ENCODE data around the gene NLRC5.
"Not testable (repeated sequence)": the region's sequence is repeated elsewhere in the genome, so short reads cannot be mapped to it uniquely, and the experiment has no call there.

NLRC5 gene

DNA sequence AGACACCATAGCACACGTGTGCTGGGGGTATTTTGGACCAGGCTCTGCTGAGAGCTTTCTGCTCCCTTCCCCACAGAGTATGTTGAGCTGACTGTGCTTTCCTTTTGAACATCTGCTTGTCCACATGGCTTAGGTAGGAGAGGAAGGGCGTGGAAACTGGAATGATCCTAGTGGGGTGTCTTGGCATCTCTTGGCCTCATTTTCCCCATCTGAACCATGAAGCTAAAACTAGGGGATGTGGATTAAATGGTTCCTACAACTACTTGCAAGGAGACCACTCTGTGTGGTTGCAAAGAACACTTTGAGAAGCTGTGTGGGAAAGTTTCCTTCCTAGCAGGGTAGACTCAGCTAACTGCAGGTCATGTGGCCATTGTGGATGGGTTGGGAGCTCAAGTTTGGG, 6.7 kb upstream of the NLRC5 start:
- no peak for DNase-seq

DNA sequence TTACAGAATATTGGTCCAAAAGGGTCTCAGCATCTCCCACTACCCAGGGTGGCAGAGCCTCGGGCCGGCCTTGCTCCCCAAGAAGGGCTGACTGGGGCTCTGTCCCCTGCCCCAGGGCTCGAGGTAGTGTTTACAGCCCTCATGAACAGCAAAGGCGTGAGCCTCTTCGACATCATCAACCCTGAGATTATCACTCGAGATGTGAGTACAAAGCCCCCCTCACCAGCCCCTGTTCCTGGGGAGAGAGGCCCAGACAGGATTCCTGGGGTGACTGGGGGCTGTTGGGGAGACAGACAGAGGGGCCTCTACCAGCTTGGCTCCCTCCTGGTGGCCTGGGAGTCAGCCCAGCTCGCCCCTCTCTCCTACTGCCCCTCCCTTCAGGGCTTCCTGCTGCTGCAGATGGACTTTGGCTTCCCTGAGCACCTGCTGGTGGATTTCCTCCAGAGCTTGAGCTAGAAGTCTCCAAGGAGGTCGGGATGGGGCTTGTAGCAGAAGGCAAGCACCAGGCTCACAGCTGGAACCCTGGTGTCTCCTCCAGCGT, 6.1 kb upstream of the NLRC5 start:
- DNase-seq = no peak

DNA sequence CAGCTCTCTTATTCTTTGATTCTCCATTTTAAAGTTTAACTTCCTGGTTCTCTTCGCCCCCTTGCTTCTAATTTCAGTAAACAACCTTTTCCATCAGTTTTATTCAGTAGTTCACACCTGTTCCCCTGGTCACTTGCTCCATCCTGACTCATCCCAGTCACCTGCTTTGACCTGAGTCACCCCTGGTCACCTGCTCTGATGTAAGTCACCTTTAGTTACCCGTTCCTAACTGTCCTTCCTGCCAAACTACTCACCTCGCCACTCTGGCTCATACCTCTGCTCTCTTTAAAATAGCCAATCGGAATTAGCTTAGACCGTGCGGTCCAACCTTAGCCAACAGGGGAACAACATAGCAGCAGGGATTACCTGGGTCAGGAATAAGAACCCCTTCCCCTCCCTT, 4.7 kb upstream of the NLRC5 start:
- DNase-seq = no peak

DNA sequence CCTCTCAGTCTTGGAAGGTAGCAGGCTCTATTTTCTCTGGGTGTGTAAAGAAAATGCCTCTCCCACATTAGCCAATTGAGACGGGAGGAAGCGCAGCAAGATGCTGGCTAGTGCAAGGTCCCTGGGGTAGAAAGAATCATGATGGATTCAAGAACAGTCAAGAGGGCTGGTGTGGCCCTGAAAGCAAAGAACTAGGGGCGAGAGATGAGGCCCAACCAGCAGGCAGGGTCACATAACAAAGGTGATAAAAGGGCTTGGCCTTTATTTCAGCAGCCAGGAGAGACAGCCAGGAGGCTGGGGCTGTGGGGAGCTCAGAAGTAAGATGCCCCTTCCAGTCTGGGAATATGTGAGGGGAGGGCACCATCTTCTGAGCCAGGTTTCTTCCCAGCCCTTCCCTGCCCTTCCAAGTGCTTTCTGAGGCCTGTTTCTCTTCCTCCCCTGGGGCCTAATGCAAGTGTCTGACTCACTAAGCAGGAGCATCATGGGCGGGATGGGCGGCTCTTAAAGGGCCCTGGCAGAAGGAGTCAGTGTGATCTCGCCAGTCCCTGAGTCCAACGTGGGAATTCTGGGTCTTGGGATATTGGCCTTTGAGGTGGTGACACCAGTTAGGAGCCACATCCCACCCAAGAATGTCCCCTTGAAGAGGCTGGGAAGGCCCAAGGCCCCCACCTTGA, 3.9 kb upstream of the NLRC5 start:
- DNase-seq = no peak

GRCh38 chr16:56985962-56986360, 3.4 kb upstream of the NLRC5 start:
- no peak for DNase-seq

DNA sequence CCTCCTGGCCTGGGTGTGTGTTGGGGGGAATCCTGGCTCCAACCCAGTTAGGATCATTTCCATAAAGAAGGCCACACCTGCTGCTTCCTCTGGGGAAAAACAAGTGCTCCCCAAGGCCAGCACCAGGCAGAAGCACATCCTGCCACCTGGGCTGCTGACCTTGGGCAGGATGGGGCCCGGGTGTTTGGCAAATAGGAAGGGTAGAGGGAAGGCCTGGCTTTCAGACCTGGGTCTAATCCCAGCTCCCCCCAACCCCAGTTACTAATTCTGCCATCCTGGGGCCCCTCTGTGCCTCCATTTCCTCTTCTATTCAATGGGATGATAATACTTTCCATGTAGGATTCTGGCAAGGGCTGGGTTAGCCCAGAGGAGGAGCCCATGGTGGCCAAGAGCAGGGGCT, 3.0 kb upstream of the NLRC5 start:
- no peak for DNase-seq

- DNase-seq = not testable (repeated sequence)
Measured at GRCh38 chr16:56986908-56987307, 2.4 kb upstream of the NLRC5 start.

DNA sequence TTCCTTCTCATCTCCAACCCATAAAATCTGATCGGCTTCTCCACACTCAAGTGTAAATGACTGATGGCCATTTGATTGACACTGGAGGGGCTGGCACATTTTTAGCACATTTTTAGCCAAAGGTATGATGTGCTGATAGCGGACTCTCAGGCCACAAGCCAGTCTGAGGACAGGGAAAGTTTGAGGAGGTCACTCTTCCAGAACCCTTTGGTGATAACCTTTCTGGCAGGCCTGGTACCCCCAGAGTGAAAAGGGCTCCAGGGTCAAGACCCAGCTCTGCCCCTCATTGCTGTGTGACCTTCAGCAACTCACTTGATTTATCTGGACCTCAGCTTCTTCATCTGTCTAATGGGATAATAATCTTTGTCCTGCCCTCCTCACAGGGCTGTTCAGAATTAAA, 1.7 kb upstream of the NLRC5 start:
- no peak for DNase-seq

DNA sequence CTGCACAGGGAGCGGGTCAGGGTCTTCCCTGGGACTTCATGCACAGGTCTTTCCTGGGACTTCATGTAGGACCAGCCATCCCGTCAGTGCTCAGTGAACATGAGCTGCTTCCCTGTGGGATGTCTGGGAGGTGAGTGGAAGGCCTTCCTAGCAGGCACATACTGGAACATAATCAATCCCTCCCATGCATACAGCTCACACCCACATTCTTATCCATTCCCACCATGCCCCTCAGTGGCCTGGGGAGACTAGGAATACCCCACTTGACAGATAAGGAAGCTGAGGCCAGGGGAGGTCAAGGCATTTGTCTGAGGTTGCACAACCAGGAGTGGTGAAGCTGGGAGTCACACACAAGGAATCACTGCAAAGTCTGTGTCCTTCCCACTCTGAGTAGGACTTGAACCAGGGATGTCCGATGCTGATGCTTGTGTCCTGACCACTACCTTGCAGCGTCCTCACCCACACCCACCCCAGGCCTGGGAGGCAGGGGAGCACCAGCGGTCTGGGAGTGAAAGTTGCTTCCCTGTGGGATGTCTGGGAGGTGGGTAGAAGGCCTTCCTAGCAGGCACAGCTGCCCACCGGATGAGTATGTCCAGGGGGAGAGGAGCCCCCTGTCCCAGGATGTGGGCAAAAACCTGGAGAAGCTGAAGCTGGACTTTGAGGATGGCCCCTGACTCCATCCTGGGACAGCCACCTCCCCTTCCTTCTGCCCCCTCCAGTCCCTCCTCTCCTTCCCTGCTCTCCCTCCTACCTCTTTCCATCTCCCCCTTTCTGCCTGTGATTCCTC, 1.0 kb upstream of the NLRC5 start:
- no peak for DNase-seq

DNA sequence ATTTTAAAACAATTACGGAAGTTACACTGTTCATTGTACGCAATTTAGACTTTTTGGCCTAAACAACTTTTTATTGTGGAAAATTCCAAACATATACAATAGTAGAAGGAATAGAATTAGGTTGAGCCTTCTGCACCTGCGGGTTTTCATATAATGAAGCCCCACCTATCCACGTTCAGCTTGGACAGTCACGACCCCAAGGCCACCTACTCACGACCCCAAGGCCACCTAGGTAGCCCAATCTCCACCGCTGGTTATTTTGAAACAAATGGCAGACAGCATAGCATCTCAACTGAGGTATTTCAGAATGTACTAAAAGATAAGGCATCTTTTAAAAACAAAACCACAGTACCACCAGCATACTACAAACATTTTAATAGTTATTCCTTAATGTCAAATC, 631 bp downstream of the NLRC5 start:
- DNase-seq = no peak

- peak; percentile 65 for DNase-seq
Measured at GRCh38 chr16:56990407-56991286, 1.3 kb downstream of the NLRC5 start.

GRCh38 chr16:56992431-56992830, 3.1 kb downstream of the NLRC5 start:
- DNase-seq = not testable (repeated sequence)

DNA sequence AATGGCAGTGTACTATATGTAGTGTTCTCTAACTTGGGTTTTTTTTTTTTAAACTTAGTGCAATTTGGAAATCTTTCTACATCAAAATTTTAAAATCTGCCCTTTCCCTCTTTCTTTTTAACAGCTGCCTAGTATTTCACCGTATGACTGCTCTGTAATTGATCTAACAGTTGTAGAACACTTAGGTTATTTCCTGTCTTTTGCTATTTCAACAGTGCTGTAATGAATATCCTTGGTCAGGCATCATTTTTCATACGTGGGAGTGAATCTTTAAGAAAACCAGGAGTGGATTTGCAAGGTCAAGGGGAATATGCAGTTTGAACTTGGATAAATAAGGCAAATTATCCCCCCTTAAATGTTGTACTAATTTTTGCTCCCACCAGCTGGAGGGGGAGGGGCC, 3.8 kb downstream of the NLRC5 start:
- peak; percentile 46 for DNase-seq

- DNase-seq = no peak
Measured at GRCh38 chr16:56994311-56994710, 5.0 kb downstream of the NLRC5 start.

- no peak for DNase-seq
Measured at GRCh38 chr16:56995136-56995805, 5.9 kb downstream of the NLRC5 start.

GRCh38 chr16:56997264-56997663, 7.9 kb downstream of the NLRC5 start:
- no peak for DNase-seq

DNA sequence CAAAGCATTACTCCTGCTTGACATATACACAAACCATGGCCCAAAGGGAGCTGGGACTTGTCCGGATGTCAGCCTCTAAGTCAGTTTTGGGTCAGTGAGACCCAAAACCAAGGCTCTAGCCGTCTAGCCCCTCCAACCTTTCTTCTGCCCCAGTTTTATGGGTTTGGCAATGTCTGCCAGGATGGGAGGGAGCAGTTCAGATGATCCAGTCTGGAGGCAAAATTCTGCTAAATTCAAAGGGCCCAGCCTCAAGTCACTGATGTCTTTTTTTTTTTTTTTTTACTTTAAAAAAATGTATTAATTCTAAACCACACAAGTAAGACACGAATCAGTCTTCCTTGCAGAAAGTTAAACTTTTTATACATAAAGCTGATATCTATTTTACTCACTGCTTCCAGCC, 8.6 kb downstream of the NLRC5 start:
- DNase-seq = no peak

GRCh38 chr16:56998352-56998751, 9.0 kb downstream of the NLRC5 start:
- DNase-seq = no peak

DNA sequence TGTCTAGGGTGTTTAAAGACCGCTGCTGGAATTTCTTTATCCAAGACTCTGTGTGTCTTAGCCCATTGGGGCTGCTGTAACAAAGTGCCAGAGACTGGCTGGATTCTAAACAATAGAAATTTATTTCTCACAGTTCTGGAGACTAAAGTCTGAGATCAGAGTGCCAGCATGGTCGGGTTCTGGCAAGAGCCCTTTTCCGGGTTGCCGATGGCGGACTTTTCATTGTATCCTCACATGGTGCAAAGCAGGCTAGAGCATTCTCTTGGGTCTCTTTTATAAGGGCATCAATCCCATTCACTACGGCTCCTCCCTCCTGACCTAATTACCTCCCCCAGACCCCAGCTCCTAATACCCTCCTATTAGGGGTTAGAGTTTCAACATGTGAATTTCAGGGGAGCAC, 9.5 kb downstream of the NLRC5 start:
- DNase-seq = no peak

GRCh38 chr16:56999409-57000270, 10.3 kb downstream of the NLRC5 start:
- DNase-seq = peak; percentile 55

DNA sequence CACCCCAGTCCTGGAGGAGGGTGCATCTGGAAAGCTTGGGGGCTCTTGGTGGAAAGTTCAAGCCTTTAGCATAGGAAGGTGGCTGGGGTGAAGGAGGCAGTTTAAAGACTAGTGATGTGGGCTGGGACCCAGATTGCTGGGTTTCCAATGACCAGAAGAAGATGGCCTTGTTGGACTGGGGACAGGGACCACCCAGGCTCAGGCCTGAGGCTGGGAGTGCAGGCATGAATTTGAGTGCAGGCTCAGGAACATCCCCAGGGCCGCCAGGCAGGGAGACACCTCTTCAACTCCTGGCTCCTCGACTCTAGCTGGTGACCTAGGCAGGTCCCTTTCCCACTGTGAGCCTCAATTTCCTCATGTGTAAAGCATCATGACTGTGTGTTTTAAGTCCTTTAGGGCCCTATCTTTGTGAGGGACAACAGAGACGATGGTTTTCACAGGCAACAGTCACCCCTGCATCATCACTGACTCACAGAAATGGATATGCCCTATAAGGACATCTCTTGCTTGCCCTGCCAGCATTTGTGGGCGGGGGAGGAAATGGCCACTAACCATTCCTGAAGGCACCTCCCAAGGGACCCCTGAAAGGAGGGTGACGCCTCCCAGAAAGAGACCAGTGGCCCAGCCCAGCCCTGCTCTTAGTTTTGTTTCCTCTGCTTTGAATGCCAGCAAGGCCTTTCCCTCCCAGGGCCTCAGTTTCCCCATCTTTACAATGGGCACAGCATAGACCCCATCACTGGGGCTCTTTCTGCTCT, 11.1 kb downstream of the NLRC5 start:
- DNase-seq = peak; percentile 60

Data from activated CD4-positive, alpha-beta T cell treated with anti-CD3 and anti-CD28 coated beads, Interleukin-10, Interleukin-2, amounts not matched to agents 100 ng/mL and 50 ng/mL, durations not matched to agents 16 hours and 8 hours (primary cell).